Caki2 (cell line): ENCODE measurements around the gene ROR1. TPM values are rescaled to one million over a fixed set of nuclear protein-coding genes. Genes with fewer than 3 reads are reported as not detected.

Experiments used
- DNase-seq: peaks from one replicate; pipeline ENCODE4 v3.0.0-alpha.2; 2015; ENCODE audit warnings: low read depth
- in situ Hi-C: cut with HindIII; loops from 2 replicates; pipeline ENCODE4 v1.10.0; 2016; ENCODE audit warnings: low sequenced_read_pairs, low pct_unique_long_range_greater_than_20kb, mixed read lengths
- total RNA-seq: library from RNA; depleted of rRNA; stranded (reverse); fragments of >200 nt; shearing (Covaris generic); gene quantifications from 2 replicates; pipeline ENCODE4 v1.2.3, GENCODE V29; 2014; ENCODE audit warnings: low replicate concordance

The ROR1 gene
- total RNA-seq, 1 experiment from 2014 or later = 3.4 TPM

DNA sequence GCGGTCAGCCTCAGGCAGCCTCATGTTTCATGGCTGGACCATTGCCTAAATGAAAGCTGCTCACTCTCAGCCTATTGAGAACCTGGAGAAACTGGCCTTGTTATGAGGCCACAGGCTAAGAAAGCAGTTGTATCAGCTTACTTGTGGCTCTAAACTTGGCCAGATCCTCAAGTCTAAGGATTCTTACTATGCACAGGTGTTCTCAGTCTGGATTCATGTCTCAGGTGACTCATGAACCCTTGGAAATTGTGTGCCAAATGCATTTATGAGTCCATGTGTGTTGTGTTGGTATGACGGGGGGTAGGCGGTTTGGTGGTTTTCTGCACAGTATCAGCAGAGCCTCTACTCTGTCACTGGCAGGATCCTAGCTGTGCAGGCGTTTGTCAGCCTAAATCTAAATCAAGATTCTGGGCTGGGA is 90.4 kb downstream of the ROR1 start:
- no peak for DNase-seq
- in situ Hi-C loops = no loop called here

DNA sequence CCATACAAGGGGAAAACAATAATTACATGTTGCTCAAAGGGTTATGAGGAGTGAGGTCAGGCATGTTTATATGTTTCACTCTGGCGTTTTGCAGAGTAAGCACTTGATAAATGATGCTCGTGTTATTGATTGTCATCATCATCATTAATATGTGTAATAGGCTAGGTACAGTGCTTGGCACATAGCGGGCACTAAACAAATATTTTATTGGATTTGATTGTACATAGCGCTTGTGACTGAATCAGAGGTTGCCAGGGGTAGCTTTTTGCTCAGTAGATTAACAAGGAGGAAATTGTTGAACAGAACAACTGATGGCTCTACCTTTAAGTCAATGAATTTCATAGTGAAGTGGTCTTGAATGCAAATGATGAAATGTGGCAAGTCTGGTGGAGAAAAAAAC is 91.7 kb downstream of the ROR1 start:
- no peak for DNase-seq
- in situ Hi-C loops = no loop called here

DNA sequence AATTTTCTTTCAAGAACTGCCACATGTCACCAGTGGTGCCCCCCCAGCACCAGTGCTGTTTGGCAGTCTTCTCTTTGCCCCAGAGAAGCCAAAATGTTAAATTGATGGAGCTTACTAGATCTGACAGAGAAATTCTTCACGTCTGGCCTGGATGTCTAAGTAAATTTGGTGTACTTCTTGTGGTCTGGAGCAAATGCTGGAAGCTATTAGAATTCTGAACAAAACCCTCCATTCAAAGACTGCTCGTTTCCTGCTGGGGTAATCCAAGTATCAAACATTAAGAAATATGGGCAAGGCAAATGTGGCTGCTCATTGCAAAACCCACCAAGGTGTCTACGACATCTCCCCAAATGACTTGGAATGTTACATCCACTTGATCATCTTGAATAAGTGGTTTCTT is 92.3 kb downstream of the ROR1 start:
- in situ Hi-C loops = no loop called here
- no peak for DNase-seq

DNA sequence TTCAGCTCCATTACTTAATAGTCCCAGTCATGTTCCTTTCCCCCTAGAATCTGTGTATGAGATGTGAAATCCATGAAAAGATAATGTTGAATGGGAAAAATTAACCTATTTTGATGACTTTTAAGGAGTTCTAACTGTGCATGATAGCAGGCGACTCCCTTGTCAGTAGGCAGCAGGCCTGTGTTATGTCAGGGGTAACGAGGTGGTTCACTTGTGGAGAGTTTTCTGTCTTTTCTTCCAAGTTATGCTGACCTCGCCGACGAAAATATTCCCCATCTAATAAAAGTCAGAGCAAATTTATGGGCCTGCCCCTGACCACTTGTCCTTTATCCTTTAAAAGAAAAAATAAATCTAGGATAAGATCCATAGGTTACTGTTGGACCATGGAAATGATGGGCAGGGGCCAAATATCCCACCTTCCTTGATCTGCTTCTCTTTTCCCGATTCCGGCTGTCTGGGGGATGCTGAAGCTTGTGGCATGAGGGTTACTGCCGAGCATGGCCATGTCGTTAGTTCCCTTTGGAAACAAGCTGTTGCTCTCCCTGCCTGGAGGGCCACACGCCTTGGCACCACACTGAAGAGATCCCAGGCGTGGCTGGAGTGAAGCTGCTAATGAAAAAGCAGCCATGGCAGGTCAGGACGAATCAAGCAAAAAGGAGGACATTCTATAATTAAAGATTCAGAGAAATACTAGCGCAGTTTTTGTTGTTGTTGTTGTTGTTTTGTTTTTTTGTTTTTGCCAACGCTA is 93.8 kb downstream of the ROR1 start:
- in situ Hi-C loops = no loop called here
- DNase-seq = no peak

DNA sequence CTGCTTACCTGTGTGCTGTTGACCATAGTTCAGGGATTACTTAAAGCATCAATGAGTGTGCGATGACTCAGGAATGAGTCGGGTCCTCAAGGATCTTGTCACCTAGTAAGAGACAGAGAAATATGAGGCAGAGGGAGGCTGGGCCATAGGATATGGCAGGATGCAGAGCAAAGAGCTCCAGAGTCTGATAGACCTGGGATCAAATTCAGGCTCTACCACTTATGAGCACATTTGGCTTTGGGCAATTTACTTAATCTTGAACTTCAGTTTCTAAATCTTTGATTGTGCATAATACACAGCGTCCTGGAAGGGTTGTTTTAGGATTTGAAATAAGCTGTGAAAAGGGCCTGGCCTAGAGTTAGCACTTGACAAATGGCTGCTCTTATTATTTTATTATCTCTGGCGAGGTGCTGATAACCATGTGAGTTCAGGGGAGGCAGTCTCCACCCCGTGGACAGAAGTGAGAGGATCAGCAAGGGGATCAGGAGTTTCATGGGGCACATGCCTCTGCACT is 94.5 kb downstream of the ROR1 start:
- peak; percentile 41 for DNase-seq
- in situ Hi-C loops = no loop called here

DNA sequence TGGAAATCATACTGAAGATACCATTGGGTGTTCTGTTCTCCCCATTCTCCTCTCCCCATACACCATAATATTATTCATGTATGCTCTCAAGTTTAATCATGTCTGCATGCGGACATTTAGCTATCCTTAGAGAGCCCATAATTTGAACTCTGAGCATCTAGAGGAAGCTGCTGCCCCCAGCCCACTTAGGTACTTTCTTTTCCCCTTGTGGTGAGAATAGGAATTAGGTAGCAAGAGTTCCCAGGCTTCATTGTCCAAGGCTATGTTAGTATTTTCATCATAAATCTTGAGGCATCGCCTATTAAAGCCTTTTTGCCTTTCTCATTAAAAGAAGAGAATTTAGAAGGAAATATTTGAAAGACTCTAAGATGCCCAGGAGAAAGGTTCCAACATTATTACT is 96.3 kb downstream of the ROR1 start:
- in situ Hi-C loops = no loop called here
- DNase-seq = no peak

DNA sequence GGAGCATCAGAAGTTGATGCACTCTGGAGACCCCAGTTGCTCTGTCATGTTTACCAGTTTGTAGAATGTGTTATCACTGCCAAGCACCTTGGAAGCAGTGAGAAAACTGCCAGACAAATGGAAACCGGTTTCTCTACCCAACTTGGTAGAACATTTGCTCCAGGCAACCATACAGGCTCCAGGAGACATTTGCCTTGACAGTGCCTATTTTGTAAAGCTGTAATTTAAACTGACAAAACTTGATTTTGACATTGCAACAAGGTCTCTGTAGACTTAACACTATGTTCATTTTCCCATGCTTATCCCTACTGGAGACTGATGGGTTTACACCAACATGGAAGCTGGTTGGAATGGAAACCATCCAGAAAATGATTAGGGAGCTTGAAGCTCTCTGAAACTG is 97.6 kb downstream of the ROR1 start:
- no peak for DNase-seq
- in situ Hi-C loops = no loop called here

DNA sequence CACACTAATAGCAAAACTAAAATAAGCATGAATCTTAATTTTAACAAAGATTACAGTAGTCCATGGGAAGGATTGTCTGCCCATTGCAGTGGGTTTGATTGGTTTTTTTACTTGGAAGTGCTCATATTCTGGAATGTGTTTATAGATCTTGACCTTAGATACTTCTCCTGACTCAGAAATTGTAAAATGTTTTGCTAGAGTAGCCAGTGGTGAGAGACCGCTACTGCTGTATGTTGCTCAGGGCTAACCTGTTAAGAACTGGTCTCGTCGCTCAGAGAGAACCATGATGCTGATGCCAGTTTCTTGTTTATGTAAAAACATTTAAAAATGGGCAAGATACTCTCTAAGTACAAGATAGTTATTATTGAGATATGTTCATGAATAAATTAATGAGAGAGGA is 99.9 kb downstream of the ROR1 start:
- DNase-seq = peak; percentile 52

DNA sequence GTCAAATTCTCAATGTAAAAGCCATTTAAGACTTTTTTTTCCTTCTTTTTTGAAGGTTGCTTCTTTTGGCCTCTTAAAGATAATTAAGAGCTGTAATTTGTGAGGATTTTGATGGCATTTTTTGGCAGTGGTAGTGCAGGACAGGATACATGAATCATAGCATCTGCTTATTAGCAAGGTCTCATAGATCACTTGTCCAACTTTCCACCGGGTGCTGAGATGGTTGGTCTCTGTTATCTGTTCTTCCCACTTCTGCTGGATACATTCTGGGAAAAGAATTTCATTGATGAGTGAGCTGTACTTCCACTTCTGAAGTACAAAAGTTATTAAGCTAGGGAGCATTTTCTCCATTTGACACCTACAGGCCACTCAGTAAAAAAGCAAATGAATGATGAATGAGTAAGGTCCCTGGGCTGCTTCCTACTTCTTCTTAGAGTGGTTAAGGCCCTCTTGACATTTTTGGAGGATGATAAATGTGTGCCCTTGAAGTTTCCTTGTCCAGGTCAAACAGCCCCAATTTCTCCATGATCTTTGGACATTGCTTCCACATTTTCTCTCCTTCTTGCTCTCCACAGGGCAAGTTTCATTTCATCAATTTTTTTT is 100.6 kb downstream of the ROR1 start:
- in situ Hi-C loops = no loop called here
- DNase-seq = no peak

More for the DNA sequence above, 99.9 kb downstream of the ROR1 start:
- in situ Hi-C loops = no loop called here

DNA sequence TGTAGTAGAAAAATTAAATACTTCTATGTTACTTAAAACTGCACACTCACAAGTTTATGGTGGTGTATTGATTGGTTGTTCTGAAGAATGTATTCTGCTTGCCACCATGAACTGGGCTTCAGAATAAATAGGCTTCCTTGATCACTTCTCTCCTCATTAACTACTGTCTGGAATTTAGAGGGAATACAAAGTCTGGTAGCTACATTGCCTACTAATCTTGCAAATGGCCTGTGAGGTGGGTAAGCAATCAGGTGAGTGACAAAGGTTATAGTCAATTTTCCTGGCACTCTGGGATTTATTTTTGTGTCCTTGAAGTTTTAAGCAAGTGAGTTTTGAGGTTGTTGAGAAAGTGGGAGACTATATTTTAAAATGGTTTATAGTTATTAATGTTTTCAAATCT is 101.8 kb downstream of the ROR1 start:
- no peak for DNase-seq
- in situ Hi-C loops = no loop called here

DNA sequence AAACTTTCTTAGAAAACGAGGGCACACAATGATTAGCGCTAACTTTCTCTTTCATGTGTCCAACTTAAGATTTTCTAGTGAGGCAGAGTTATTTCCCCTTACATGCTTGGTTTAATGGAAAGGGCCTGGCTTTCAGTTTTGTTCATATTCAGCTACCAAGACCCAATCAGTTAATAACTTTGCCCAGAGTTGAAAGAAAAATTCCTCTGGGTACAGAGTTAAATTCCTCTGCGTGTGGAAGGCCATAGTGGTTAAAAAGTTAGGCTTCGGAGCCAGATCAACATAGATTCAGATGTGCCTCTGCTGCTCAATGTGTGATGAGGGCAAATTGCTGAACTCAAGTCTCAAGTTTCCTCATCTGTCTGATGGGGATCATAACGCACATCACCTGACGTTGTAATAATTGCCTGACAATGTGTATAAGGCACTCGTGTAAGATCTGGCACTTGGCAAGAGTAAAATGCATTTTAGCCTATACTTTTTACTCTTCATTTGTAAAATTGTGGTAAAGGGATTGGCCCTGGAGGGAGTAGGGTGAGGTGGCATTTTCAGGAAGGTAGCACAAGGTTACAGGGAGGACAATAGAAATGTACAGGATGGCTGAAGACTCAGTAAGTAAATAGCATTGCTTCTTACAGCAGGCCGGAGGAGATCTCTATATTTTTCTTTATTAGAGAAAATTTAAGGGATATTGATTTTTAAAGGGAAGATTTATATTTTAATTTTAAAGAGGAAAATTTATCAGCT is 103.4 kb downstream of the ROR1 start:
- in situ Hi-C loops = no loop called here
- no peak for DNase-seq

DNA sequence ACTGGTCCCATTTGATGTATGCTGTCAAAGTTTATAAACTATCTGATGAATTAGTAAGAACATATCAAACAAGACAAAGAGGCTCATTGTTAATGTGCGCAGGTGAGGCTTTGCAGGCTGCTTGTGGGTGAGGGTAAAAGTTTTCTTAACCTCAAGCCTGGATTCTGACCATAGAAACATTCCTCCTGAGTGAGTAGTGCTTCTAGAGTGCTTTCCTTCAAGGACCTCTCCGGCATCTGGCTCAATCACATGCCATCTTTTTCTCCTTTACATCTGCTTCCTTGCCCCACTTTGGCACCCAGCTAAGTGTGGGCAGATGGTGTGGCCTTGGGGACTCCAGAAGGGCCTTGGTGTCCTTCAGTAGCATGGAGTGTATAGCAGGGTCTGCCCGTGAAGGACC is 104.0 kb downstream of the ROR1 start:
- DNase-seq = peak; percentile 70
- in situ Hi-C loops = no loop called here

DNA sequence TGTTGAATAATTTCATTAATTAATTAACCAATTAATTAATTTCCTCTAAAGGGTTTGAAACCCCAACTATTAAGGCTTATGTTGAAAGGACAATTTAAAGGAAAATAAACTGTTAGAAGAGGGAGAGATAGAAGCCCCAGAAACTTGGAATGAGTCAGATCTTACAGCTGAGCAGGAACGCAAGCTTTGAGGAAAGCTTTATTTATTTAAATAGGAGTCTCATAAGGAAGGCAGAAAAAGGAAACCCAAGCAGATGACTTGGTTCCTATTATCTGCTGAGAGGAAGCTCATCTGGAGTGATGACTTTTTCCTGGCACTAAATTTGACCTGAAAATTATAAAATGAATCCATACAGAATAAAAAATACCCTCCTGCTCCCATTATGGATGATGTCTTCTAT is 105.1 kb downstream of the ROR1 start:
- in situ Hi-C loops = no loop called here
- no peak for DNase-seq

DNA sequence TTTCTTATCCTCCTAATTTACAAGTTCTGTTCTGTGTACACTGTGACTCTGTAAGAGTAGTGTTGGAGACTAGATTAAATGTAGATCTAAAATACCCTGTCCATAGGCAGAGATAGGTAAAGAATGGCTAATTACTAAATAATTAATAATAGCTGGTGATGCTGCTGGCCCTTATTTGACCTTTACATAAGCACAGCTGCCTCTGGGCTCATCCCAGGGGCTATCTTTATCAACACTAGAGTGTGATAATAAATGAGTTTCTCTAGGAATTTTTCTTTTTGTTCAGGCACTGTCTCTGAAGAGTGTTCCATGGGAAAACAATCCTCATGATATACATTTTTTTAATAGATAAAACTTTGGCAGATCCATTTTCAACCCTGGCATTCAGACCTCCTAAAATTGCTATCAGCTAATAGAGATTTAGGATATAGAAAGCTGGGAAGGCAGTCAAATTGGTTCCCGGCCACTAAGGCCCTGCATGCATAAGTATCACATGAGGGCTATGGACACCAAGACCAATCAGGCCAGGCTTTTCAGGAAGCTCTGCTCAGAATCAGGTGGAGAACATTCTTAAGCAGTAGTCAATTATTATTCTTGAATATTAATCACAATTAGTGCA is 107.2 kb downstream of the ROR1 start:
- DNase-seq = no peak
- in situ Hi-C loops = no loop called here

DNA sequence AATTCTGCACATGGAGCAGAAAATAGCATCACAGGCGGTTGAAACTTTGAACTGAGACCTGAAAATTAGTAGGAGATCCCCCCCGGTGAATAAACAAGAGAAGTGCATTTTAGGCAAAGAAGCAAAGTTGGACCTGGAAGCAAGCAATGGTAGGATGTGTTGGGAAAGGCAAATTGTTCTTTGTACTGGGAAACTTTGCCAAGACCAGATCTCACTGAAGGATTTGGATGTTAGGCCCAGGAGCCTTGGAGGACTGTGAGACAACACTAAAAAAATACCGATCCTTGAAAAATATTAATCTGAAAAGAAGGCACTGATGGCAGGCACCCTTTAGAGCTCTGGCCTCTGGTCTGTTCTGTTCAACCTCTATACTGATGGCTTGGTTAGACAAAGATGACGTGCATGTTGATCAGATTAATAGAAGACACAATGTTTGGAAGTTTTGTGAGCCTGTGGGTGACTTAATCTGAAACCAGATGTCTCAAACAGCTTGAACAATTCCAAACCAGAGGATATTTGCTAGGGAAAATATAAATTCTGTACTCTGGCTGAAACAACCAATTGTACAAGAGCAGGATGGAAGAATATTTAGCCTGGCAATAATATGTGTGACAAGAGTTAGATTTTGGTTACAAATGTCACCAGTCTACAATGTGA is 108.4 kb downstream of the ROR1 start:
- DNase-seq = no peak
- in situ Hi-C loops = no loop called here

DNA sequence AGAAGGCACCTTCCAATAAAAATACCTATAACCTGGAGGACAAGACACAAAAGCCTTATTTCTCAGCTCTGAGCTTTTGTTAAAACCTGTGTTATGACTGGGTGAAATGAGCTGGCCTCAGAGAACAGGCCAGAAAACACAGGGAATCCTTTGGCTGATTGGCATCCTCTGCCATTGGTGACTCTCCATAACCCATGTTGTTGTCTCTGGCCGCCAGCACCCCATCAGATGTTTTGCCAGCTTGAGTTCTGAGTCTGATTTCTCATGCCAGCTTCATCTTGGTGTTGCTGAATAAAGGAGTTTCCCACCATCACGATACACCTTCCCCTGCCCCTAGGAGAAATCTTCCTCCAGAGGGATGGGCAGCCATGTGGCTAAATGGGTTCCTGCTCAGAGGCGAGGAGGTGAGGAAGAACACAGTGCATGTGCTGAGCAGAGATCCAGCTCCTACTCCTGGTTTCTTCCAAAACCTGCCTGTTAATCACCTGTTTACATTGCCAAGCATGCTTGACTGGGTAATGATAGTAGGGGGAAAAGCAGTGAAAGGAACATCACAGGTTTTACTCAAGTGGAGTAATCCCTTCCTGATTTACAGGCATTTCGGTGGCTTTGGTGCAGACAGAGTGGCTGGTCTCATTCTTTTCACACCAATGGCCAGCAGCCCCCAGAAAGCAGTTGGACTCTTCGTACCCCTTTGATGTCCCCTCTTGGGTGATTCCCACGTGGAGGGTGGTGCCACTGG is 109.8 kb downstream of the ROR1 start:
- in situ Hi-C loops = no loop called here
- peak; percentile 28 for DNase-seq

DNA sequence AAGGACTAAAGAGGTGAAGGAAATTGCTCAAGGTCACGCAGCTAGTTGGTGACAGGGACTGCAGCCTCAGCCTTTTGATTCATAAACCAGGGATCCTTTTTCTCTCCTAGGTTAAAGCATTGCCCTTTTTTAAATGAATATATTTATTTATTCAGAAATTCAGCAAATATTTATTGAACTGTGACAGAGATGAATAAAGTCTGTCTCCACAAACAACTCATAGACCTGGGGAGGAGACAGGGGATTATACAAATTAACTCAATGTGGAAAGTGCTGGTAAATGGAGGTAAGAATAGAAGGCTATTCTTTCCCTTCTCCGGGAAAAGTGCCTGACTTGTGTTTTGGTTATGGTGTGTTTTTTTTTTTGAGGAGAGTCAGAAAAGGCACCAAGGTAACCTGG is 110.7 kb downstream of the ROR1 start:
- in situ Hi-C loops = no loop called here
- no peak for DNase-seq

DNA sequence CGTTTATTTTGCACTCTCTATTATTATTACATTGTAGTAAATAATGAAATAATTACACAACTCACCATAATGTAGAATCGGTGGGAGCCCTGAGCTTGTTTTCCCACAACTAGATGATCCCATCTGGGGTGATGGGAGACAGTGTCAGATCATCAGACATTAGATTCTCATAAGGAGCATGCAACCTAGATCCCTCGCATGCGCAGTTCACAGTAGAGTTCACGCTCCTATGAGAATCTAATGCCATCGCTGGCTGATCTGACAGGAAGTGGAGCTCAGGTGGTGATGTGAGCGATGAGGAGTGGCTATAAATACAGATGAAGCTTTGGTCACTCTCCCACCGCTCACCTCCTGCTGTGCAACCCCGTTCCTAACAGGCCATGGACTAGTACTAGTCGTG is 112.1 kb downstream of the ROR1 start:
- in situ Hi-C loops = no loop called here

More for the DNA sequence above, 112.1 kb downstream of the ROR1 start:
- no peak for DNase-seq
